ENCODE measurements around the gene MAB21L2.
A peak's percentile ranks its signal among the peaks of the same experiment; 100 is the strongest.

Gene MAB21L2

GRCh38 chr4:150577796-150578195 is 4.2 kb upstream of the MAB21L2 start:
- FAIRE-seq, result no peak

DNA sequence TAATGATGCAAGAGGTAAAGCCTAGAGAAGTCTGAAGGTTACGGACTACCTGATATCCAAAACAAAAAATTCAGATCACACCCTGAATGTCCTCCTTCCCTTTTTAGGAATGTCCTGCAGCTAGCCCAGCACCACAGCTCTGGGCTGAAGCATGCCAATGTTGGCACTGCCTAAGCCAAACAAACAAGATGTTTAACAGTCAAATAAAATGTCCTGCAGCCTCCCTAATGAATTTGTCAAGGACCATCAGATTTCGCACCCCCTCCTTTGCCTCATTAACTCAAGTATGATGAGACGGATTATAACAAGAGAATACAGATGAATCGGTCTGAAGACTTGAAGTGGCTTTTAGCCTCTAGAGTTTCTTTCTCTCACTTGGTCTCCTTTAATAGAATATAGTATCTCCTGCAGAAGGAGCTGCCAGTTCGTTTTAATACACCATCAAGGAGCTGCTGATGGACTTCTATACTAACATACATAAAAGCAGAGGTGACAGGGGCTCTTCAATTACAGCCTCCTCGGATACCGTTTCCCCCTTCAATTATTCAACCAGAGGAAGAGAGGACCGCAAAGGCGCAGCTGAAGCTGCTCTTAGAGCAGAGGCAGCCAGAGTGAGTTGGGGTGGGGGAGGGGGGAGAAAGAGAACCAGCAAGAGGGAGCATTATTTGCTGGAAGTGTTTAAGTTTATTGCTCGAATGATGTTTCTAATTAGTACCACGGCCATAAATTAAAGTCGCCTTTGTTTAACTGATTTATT is 3.0 kb upstream of the MAB21L2 start:
- no peak for FAIRE-seq

GRCh38 chr4:150579551-150580234 is 2.3 kb upstream of the MAB21L2 start:
- FAIRE-seq, result no peak

DNA sequence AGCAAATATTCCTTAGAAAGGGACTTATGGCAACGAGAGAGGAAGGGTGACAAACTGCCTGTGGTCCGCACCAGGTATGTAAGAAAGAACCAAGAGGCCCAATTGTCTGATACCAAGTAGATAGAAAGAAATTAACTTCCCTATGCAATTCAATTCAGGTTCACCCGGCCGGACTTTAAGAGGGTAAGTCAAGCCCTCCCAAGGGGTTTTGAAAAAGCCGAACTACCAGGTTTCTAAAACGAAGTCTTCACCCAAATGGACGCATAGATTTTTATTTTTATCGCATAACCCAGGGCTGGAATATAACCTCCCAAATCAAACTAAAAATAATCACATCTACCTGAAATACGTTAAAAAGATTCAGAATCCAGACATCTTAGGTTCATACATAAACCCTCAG is 1.6 kb upstream of the MAB21L2 start:
- FAIRE-seq, result no peak

- FAIRE-seq, result no peak
Measured at GRCh38 chr4:150581056-150581605, 820 bp upstream of the MAB21L2 start.

DNA sequence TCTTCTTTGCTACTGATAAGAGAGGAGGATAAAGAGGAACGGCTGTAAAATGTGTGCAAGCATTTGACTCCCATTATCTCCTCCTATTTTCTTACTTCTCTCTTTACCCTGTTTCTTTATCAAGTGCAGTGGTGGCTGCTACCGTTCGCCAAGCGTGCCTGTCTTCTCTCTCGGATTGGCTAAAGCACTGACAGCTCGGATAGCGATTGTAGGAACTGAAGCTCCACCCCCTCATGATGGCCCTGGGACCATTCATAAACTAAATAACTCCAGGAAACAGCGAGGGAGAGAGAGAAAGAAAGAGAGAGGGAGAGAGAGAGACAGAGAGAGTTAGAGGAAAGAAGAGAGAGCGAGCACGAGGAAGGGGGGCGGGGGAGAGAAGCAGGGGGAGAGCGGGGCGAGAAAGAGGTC is 305 bp upstream of the MAB21L2 start:
- FAIRE-seq, result no peak

GRCh38 chr4:150582873-150583286 is 929 bp downstream of the MAB21L2 start:
- no peak for FAIRE-seq

DNA sequence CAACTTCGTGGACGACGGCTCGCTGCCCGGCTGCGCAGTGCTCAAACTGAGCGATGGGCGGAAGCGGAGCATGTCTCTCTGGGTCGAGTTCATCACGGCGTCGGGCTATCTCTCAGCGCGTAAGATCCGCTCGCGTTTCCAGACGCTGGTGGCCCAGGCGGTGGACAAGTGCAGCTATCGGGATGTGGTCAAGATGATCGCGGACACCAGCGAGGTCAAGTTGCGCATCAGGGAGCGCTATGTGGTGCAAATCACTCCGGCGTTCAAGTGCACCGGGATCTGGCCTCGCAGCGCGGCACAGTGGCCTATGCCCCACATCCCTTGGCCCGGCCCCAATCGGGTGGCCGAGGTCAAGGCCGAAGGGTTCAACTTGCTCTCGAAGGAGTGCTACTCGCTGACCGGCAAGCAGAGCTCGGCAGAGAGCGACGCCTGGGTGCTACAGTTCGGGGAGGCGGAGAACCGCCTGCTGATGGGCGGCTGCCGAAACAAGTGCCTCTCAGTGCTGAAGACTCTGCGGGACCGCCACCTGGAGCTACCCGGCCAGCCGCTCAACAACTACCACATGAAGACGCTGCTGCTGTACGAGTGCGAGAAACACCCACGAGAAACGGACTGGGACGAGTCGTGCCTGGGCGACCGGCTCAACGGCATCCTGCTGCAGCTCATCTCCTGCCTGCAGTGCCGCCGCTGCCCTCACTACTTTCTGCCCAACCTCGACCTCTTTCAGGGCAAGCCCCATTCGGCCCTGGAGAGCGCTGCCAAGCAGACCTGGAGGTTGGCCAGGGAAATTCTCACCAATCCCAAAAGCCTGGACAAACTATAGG is 1.5 kb downstream of the MAB21L2 start:
- FAIRE-seq, result no peak

DNA sequence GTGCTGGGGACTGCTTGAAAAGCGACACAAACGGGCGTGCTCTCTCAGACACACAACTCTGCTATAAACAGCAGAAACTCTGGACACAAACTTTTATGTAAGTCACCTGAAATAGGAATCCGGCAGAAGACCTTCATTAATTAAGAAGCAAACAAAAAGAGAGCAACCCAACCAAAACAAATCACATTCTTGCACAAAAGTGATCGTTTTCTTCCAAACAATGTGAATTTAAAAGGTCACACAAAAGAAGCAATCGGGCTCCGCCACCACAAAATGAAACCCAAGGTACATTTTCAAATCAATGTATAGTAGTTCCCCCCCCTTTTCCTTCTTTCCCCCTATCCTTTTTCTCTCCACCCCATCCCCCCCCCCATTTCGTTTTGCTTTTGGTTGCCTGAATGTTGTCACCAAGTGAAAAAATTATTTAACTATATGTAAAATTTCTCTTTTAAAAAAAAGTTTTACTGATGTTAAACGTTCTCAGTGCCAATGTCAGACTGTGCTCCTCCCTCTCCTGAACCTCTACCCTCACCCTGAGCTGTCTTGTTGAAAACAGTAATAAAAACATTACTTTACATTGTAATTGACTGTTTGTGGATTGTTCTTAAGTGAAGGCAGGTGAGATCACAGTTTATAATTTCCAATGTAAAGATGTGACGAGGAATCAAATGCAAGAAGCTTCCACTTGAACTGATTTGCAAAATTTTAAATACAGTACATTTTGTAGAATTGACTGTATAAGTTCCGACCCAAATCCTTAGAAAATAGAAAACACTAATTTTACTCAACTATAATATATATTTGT is 2.4 kb downstream of the MAB21L2 start:
- no peak for FAIRE-seq

DNA sequence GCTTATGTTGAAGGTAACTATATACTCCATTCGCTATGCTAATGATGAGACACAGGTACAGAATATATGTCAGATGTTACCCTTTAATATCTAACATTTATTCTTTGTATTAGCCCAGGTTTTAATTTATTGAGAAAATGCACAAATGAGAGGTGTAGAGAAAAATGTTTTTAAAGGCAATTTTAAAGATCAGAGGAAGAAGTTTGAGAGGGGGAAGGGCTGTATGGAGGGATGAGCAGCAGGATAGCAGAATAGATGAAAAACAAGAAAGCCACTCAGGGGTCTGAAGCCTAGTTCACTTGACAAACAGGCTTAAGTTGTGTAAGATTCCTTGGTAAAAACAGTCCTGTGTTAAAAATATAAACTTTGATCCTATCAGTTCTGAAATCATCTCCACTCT is 3.7 kb downstream of the MAB21L2 start:
- no peak for FAIRE-seq

DNA sequence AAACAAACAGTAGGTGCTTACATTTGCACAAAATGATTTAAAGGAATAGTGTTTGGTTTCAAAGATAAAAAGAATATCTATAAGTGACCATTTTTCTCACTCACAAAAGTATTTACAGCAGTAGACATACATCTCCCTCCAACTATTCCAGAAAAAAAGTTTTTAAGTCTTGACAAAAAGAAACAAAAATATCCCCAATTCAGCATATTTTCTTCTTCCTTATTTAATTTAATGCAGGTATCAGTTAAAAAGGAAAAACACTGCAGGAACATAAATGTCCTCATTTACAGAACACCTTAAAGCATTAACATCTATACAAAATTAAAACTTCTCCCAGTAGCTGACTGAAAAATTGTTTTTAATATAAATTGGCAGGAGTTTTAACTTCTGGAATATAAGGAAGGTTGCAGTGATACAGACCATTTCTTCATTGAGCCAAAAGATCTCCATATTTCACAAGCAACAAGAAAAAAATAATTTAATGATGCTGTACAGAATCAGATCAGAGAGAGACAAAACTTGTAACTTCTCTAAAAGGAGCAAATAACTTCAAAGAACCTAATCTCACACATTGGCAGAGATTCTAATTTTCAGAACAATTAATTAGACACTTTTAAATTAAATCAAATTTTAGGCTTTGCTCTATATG is 4.3 kb downstream of the MAB21L2 start:
- peak; percentile 46 for FAIRE-seq

GRCh38 chr4:150588316-150588715 is 6.4 kb downstream of the MAB21L2 start:
- FAIRE-seq, result no peak

- no peak for FAIRE-seq
Measured at GRCh38 chr4:150589157-150589556, 7.2 kb downstream of the MAB21L2 start.

DNA sequence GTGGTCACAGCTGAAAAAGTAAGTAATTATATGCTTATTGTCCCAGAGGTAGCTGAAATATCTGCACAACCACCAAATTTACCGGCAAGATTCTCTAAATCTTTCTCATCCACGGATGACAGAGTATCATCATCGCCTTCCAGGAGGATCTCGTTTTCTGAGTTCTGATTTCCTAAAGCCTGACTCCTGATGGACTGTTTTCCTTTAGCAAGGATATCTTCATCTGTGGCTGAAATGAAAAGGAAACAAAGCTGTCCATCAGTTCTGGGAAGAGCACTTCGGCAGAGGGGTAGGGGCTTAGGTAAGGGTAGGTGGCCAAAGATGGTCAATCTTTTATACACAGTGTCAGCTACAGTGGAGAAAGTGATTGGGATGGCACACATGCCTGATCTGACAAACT is 8.7 kb downstream of the MAB21L2 start:
- FAIRE-seq, result no peak

GRCh38 chr4:150591406-150591805 is 9.5 kb downstream of the MAB21L2 start:
- FAIRE-seq, result no peak

GRCh38 chr4:150591904-150592303 is 10.0 kb downstream of the MAB21L2 start:
- no peak for FAIRE-seq

DNA sequence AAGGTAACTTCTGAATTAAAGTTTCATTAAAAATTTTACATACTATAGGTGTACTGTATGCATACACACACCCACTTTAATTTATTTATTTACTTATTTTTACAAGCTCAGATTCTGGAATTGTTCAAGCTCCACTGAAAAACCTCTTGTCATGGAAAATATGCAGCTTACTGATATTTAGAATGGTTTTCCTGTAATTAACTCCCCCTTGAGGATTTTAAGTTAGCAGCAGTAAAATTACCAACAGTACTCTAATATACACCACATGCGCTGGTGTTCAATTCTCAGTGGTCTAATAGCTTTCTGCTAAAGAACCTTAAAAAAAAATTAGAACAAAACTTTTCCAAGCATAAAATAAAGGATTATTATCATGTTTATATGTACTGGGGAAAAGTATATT is 12.0 kb downstream of the MAB21L2 start:
- no peak for FAIRE-seq

GRCh38 chr4:150598909-150599308 is 17.0 kb downstream of the MAB21L2 start:
- FAIRE-seq, result no peak

- FAIRE-seq, result no peak
Measured at GRCh38 chr4:150599547-150599946, 17.6 kb downstream of the MAB21L2 start.

DNA sequence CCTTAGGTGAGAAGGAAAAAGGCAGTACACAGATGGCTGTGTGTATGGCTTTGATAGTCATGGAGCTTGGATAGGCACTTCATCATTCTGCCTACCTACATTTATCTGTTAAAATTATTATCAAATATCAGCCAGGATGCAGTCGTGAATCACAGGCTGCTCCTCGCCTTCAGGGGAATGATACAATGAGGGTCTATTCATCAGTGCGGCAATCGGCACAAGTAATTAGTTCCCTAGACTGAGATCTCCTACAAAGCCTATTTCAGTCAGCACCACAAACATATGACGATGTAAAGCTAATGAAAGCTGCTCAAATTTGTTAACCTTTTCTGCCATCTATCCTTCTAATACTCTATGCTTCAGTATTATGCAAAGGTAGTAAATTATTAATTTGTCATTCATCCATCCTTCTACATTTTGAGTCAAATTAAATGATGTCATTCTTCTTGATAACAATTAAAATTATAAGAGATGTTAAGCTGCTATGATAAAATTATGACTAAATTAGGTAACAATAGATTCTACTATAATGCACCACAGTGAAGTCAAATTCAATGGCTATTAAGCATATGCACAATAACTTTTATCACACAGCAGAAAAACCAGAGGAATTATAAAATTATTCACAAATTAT is 19.0 kb downstream of the MAB21L2 start:
- no peak for FAIRE-seq

DNA sequence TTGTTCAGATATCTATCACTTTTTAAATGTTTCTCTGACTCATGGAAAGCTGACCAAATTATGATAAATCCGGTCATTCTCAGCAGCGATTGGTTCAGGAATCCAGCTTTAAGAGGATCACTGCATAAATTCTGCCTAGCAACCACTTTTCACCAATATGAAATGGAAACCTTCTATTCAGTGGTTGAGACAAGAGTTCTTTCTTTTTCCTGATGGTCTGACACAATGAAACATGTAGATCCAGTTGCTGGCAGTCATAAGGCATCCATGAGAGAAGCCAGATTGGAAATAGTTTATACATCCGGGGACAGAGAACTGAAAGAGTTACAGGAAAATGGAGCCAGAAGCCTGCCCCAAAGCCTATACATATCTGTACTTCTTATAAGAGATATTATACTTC is 27.2 kb downstream of the MAB21L2 start:
- FAIRE-seq, result no peak
